Fibroblast of the conjunctiva (primary cell): ENCODE data around the gene ACER2.
"Not testable (repeated sequence)": the region's sequence is repeated elsewhere in the genome, so short reads cannot be mapped to it uniquely, and the experiment has no call there.

Experiments
- DNase-seq: peaks from one replicate; pipeline ENCODE4 v3.0.0-alpha.2; 2010; ENCODE audit warnings: low read depth

The ACER2 gene

DNA sequence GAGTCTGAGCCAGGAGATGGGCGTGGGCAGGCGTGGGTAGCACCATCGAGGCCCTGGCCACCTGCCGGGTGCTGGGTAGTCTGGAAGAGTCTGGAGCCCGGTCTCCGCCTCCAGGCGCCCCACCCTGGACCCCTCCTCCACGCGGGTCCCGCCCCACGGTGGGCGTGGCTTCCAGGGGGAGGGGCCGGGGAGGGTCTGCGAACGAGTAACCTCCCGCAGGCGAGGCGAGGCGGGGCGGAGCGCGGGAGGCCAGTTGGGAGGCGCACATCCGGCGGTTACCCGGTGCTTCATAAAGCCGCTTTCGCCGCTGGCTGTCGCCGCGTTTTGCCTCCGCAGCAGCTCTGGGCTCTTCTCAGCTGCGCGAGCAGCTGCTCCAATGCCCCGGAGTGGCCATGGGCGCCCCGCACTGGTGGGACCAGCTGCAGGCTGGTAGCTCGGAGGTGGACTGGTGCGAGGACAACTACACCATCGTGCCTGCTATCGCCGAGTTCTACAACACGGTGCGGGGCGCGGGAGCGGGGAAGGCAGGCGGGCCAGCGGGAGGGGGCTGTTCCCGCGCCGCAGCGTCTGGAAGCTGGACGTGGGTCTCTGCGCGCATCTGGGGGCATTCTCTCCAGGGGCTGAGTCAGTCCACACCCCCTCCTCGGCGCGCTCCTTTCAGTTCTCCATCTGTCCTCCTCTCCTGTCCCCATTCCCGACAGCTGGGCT is at the start of gene ACER2:
Gene ACER2, plus strand, starts transcription at position 317 of the 708 bp plus-strand sequence. Its CDS starts 76 bp downstream, at position 393.
- DNase-seq = peak; percentile 77

DNA sequence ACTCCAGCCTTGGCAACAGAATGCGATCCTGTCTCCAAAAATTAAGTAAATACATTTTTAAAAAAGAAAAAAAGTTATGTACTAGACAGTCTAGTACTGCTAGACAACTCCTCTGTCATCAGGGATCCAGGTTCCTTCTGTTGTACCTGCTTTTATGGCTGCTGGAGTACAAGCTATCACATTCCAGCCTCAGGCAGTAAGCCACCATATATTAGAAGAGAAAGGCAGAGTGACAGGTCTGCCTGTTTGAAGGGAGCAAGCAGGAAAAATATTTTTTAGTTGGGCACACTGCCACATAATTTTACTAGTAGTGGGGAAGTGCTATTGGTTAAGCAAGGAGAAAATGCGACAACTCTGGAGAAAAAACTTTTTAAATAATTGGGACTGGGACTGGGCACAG is 39.7 kb upstream of the ACER2 start:
- DNase-seq = no peak

DNA sequence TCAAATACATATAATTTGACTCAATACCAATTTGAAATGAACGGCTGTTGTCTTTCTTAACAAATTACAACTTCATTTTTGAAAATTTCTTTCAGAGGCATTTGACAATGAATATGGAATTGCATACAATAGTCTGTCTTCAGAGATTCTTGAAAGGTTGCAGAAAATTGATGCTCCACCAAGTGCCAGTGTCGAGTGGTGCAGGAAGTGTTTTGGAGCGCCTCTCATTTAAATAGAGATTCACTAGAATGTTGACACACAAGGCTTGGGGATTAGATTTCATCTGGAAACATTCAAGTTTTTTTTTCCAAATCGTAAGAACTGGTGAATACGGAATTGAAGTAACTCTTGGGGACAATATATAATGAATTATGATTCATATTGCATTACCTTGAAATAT is 36.9 kb upstream of the ACER2 start:
- DNase-seq = peak; percentile 8

DNA sequence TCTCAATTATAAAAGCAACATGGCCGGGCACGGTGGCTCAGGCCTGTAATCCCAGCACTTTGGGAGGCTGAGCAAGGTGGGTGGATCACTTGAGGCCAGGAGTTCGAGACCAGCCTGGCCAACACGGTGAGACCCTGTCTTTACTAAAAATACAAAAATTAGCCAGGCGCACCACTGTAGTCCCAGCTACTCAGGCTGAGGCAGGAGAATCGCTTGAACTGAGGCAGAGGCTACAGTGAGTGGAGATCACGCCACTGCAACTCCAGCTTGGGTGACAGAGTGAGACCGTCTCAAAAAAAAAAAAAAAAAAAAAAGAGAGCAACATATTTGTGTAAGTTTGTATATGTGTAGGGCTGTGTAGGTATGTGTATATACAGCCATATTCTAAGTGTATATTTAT is 36.2 kb upstream of the ACER2 start:
- DNase-seq = no peak

- DNase-seq = no peak
Measured at GRCh38 chr9:19373527-19373926, 35.3 kb upstream of the ACER2 start.

- no peak for DNase-seq
Measured at GRCh38 chr9:19375538-19375937, 33.3 kb upstream of the ACER2 start.

DNA sequence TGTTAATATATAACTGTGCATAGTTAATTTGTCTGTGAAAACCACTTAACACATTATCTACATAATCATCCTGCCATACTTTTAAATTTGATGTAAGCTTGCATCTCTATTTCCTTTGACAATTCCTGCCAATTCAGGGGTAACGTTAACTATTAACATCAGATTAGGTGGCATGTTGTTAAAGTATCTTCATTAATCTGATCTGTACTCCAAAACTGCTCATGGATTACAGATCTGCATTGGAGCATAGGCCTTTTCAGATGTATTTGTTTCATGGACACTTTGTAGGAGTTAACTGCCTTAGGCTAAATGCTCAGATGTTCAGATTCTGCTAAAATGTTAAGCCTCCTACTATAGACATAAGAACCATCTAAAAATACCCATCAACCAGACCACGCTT is 31.9 kb upstream of the ACER2 start:
- no peak for DNase-seq

- DNase-seq = no peak
Measured at GRCh38 chr9:19378164-19378563, 30.6 kb upstream of the ACER2 start.

DNA sequence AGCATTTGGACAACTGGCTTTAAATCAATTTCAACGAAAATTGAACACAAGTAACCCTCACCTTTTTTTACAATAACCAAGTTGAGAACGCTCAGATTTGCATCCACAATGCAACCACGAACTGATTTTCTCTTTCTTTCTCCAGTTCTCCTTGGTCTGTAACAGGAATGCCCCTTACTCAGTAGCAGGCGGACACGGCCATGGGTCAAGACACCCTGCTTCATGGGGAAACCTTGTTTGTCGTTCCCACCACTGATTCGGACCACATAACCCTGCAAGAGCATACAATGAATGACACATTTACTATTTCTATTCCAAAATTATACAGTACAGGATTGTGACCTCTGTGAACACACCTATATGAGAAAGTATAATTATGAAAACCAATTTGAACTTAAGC is 30.2 kb upstream of the ACER2 start:
- no peak for DNase-seq

- no peak for DNase-seq
Measured at GRCh38 chr9:19379283-19379682, 29.5 kb upstream of the ACER2 start.

- DNase-seq = no peak
Measured at GRCh38 chr9:19379697-19380046, 29.1 kb upstream of the ACER2 start.

GRCh38 chr9:19380826-19381075 is 28.1 kb upstream of the ACER2 start:
- no peak for DNase-seq

- no peak for DNase-seq
Measured at GRCh38 chr9:19381656-19382055, 27.2 kb upstream of the ACER2 start.

GRCh38 chr9:19385212-19385611 is 23.6 kb upstream of the ACER2 start:
- not testable (repeated sequence) for DNase-seq

GRCh38 chr9:19385786-19386501 is 22.9 kb upstream of the ACER2 start:
- no peak for DNase-seq

DNA sequence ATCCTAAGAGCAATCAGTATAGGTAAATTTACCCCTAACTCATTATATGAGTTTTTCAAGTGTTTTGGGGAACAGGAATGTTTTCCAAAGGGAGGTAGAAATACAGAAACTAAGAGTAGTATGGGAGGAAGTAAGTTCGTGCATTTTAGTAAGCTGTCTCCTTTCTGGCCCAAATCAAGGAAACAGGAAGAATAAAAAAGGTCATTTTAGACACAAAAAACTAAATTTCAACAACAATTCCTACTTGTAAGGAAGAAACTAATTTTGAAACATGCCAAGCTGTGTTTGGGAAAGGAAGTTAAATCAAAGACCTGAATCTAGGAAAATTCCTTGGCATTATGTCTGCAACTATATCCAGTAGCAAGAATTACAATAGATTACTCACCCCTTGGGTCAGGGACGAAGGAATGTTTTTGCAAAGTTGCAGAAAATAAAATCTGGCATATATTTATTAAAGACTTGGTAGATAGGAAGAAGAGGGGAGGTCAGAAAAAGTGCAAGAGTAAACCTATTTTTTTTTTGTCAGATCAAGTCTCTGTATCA is 22.2 kb upstream of the ACER2 start:
- no peak for DNase-seq

GRCh38 chr9:19387317-19387716 is 21.5 kb upstream of the ACER2 start:
- DNase-seq = no peak

DNA sequence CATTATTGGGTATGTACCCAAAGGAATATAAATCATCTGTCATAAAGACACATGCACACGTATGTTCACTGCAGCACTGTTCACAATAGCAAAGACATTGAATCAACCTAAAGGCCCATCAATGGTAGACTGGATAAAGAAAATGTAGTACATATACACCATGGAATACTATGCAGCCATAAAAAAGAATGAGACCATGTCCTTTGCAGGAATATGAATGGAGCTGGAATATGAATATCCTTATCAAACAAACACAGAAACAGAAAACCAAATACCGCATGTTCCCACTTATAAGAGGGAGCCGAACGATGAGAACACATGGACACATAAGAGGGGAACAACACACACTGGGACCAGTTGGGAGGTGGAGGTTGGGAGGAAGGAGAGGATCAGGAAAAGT is 19.3 kb upstream of the ACER2 start:
- not testable (repeated sequence) for DNase-seq

- DNase-seq = no peak
Measured at GRCh38 chr9:19397845-19398244, 11.0 kb upstream of the ACER2 start.

DNA sequence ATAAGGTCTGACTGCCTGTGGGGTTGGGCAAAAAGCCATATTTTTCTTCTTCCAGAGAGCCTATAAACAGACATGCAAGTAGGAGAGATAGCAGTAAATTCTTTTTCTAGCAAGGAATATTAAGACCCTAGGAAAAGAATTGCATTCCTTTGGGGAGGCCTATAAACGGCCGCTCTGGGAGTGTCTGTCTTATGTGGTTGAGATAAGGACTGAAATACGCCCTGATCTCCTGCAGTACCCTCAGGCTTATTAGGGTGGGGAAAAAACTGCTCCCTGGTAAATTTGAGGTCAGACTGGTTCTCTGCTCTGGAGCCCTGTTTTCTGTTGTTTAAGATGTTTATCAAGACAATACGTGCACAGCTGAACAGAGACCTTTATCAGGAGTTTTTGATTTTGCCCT is 5.6 kb upstream of the ACER2 start:
- DNase-seq = not testable (repeated sequence)

DNA sequence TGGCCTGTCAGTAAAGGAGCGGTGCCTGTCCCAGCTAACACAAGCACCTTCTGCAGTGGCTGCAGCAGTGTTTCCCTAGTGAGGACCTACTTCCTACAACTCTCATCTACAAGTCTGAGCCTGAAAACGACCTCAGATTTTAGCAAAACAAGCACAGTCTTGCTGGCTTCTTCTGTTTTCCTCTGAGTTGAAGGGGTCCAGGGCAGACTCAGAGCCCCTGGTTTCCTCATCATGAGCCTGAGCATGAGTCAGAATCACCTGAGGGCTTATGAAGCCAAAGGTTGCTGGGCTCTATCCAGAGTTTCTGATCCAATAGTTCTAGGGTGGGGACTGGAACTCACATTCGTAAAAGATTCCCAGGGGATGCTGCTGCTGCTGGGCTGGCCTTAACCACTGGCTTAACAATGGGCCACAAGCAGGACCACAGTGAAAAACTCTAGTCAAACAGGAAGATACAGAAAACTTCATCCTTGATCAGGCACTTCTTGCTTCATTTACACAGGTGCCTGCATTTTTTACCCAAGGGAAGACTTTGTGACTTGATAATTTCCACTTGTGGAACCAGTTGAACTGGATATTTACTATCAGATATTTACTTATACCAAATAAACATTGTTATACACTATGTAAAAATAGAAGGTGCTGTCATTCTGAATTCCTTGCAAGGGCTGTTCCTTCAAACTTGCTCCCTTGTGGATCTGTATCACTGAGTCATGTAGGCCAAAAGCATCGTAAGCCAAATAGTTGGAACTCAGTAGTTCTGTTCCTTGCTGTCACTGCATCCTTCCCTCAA is 4.3 kb upstream of the ACER2 start:
- DNase-seq = no peak

DNA sequence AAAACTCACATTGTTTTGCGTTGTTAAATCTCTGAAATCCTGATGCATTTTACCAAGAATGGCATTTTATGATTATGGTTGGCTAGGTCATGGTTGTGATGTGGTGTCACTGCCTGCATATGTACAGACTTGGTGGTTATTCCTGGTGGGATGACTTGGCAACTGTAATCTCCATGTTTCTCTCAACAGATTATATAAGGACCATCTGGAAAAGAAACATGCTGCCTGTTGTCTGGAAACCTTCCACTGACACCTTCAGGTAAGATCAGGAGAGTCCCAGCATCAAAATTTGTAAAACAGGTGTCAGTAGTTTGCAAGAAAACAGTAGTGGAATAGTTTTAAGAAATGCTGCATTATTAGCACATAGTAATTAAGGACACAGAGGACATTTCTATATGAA is 3.0 kb upstream of the ACER2 start:
- no peak for DNase-seq

GRCh38 chr9:19408316-19408692 is 505 bp upstream of the ACER2 start:
- DNase-seq = no peak
